Bronchial epithelial cell (primary cell): ENCODE data around the gene THRSP. TPM values are rescaled to one million over a fixed set of nuclear protein-coding genes. Genes with fewer than 3 reads are reported as not detected.

Experiments used
- DNase-seq: peaks from one replicate; pipeline ENCODE4 v3.0.0-alpha.2; 2010; ENCODE audit warnings: low read depth
- FAIRE-seq: peaks from 2 replicates; lab custom pipeline; 2011; peaks lifted over from hg19 to GRCh38; lab: Jason Lieb, UNC
- H3K27me3 ChIP-seq: 2 replicates; pipeline ENCODE4 v1.5.1; 2011; ENCODE audit warnings: low read length; ENCODE audit not compliant: control insufficient read depth, insufficient read depth
- H3K36me3 ChIP-seq: 2 replicates; pipeline ENCODE4 v1.5.1; 2011; ENCODE audit warnings: low read length; ENCODE audit not compliant: control insufficient read depth, insufficient read depth
- H3K4me3 ChIP-seq: 2 replicates; pipeline ENCODE4 v1.5.1; 2011; ENCODE audit warnings: mild to moderate bottlenecking, low read depth, low read length, control low read depth
- total RNA-seq: library from RNA; depleted of rRNA; stranded (reverse); fragments of >200 nt; gene quantifications from 2 replicates; pipeline ENCODE4 v1.2.1, GENCODE V29; 2014
- TF ChIP-seq, protein P1 (sequence below): IDR thresholded peaks from 2 replicates; pipeline ENCODE4 v1.5.1; 2011; ENCODE audit warnings: mild to moderate bottlenecking, moderate library complexity, low read length, control low read depth, inconsistent platforms; ENCODE audit not compliant: insufficient read depth, severe bottlenecking

Gene THRSP
- total RNA-seq, 1 donor from 2014 or later = not detected

- no peak for DNase-seq
- TF ChIP-seq, protein P1, sequence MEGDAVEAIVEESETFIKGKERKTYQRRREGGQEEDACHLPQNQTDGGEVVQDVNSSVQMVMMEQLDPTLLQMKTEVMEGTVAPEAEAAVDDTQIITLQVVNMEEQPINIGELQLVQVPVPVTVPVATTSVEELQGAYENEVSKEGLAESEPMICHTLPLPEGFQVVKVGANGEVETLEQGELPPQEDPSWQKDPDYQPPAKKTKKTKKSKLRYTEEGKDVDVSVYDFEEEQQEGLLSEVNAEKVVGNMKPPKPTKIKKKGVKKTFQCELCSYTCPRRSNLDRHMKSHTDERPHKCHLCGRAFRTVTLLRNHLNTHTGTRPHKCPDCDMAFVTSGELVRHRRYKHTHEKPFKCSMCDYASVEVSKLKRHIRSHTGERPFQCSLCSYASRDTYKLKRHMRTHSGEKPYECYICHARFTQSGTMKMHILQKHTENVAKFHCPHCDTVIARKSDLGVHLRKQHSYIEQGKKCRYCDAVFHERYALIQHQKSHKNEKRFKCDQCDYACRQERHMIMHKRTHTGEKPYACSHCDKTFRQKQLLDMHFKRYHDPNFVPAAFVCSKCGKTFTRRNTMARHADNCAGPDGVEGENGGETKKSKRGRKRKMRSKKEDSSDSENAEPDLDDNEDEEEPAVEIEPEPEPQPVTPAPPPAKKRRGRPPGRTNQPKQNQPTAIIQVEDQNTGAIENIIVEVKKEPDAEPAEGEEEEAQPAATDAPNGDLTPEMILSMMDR = no peak
- Histone ChIP-seq H3K4me3 (no peak overlapping the region), H3K27me3 (no peaks in the 10 kb centered on the region), H3K36me3 (no peaks in the 10 kb centered on the region)
- no peak for FAIRE-seq
These were observed 30.6 kb downstream of the THRSP start for GRCh38 chr11:78094250-78094649.

GRCh38 chr11:78097666-78098385, 34.2 kb downstream of the THRSP start:
- no peak for FAIRE-seq
- H3K27me3 ChIP-seq = no peaks in the 10 kb centered on the region

GRCh38 chr11:78099666-78100065, 36.0 kb downstream of the THRSP start:
- no peak for FAIRE-seq
- no peak overlapping the region for H3K4me3 ChIP-seq
- H3K36me3 ChIP-seq = peaks cover 4% of the 10 kb centered on the region
- TF ChIP-seq, protein P1 = no peak
- DNase-seq = no peak
- H3K27me3 ChIP-seq = no peaks in the 10 kb centered on the region

More at GRCh38 chr11:78097666-78098385, 34.2 kb downstream of the THRSP start:
- Histone ChIP-seq H3K36me3 (peaks cover 4% of the 10 kb centered on the region), H3K4me3 (no peak overlapping the region)
- TF ChIP-seq, protein P1 = no peak
- DNase-seq = no peak

DNA sequence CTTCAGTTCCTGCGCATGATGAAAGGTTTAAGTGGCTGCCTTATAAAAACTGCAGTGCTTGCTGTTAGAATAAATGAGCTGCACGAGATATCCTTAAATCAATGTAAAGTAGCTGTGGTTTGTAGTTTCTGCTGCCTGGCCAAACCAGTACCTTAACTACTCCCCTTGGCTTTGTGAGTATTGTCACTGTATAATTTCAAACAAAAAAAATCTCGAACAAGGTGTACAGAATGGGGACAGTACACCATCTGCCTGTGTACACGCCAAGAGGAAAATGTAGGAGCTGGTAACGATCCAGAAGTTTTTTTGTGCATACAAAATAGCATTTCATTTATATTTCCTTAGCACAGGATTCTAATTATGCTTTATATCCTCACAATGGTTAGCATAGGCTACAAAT, 36.6 kb downstream of the THRSP start:
- H3K4me3 ChIP-seq = no peak overlapping the region
- no peak for DNase-seq
- peaks cover 4% of the 10 kb centered on the region for H3K36me3 ChIP-seq
- FAIRE-seq = no peak
- H3K27me3 ChIP-seq = no peaks in the 10 kb centered on the region
- TF ChIP-seq, protein P1 = no peak

GRCh38 chr11:78100676-78101472, 37.2 kb downstream of the THRSP start:
- DNase-seq = no peak
- TF ChIP-seq, protein P1 = no peak
- Histone ChIP-seq H3K27me3 (no peaks in the 10 kb centered on the region), H3K4me3 (no peak overlapping the region), H3K36me3 (peaks cover 4% of the 10 kb centered on the region)
- no peak for FAIRE-seq
